RWPE1 (cell line): ENCODE results near the gene RTN4RL1.

Experiments used
- CTCF ChIA-PET: fragments of 350-600 bp; sonication (Branson Sonifier 250); formaldehyde crosslinking; extraction: SDS; loops from one replicate; lab custom pipeline; 2021; lab: Yijun Ruan, JAX
- POLR2A ChIA-PET: fragments of 400-600 bp; formaldehyde crosslinking; extraction: SDS; loops from one replicate; lab custom pipeline; 2020; ENCODE audit warnings: antibody characterized with exemption; ENCODE audit not compliant: low non-redundant PET; lab: Yijun Ruan, JAX
- DNase-seq: peaks from one replicate; pipeline ENCODE4 v3.0.0; 2012; ENCODE audit warnings: low spot score
- H3K27ac ChIP-seq: fragments of 450-650 bp; 2 replicates; pipeline ENCODE4 v1.5.1; 2017
- TF ChIP-seq, protein P1 (sequence below): fragments of 450-650 bp; conservative IDR thresholded peaks from 2 replicates; pipeline ENCODE4 v1.5.1; 2017; ENCODE audit warnings: low read depth, mild to moderate bottlenecking

Gene RTN4RL1

DNA sequence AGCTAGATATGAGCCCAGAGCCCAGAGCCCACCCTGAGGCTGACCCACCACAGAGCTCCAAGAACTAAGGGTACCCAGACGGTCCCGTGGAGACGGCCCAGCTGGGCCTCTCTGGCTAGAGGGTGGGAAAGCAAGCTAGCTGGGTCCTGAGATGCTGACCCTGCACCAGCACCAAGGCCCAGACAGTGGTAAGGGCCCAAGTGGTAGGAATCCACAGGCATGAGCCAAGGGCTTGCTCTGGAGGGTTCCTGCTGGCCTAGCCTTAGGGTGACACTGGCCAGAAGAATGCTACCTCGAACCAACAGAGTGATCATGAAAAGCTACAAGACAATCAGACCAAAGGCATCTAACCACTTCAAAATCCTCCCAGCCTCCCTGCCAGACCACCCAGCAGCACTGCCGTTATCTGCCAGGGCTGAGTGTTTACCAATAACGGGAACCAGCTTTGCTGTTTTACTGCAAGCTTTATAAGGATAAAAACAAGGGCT, 42.9 kb upstream of the RTN4RL1 start:
- ChIA-PET POLR2A (no interaction called here), CTCF (interaction anchor here (0.6 kb wide), 1 partner anchor 249 kb away, joined by 3 read pairs; no protein-coding TSS in a partner anchor)
- no peak for DNase-seq
- TF ChIP-seq, protein P1, sequence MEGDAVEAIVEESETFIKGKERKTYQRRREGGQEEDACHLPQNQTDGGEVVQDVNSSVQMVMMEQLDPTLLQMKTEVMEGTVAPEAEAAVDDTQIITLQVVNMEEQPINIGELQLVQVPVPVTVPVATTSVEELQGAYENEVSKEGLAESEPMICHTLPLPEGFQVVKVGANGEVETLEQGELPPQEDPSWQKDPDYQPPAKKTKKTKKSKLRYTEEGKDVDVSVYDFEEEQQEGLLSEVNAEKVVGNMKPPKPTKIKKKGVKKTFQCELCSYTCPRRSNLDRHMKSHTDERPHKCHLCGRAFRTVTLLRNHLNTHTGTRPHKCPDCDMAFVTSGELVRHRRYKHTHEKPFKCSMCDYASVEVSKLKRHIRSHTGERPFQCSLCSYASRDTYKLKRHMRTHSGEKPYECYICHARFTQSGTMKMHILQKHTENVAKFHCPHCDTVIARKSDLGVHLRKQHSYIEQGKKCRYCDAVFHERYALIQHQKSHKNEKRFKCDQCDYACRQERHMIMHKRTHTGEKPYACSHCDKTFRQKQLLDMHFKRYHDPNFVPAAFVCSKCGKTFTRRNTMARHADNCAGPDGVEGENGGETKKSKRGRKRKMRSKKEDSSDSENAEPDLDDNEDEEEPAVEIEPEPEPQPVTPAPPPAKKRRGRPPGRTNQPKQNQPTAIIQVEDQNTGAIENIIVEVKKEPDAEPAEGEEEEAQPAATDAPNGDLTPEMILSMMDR = no peak
- peak overlapping the region; percentile 51 for H3K27ac ChIP-seq

DNA sequence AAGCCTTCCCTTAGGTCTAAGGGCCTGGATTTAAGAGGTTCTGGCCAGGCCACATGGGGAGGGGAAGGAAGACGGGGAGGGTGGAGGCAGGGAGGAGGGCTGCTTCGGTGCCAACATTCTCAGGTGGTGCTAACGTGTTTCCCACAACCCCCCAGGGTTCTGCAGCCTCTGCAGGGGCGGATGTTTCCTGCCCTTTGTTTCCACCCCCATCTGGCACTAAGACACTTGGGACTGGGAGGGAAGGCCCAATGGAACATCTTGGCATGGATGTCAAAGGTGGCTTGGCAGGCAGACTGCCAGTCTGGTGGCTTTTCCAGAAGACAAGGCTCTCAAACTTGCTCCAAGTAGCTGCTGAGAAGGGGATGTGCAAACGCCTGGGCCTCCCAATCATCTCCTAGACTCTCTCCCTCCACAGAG, 42.5 kb upstream of the RTN4RL1 start:
- ChIA-PET POLR2A (no interaction called here), CTCF (interaction anchor here (0.6 kb wide), 1 partner anchor 250 kb away, joined by 3 read pairs; no protein-coding TSS in a partner anchor)
- TF ChIP-seq, protein P1 = no peak
- no peak for DNase-seq
- peak overlapping the region; percentile 51 for H3K27ac ChIP-seq

DNA sequence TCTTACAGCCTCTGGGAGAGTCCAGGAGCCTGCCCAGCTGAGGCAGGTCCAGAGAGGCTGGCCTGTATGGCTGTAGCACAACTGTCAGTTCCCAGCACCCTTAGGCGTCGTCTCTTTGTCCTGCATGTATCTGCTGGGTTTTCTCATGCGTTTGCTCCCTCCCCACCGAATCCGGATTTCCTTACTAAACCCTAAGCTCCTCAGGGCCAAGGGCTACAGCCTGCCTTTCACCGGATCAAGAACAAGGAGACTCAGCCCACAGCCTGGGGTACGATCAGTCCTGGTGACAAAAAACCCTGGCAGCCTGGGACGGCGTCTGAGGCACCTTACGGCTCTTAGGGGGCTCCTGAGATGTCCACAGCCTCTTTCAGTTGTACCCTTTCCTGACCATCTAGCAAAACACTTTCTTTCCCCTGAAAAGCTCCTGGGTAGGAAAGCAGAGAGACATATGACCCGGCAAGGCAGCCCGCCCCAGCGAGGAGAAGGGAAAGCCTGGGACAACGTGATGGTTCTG, 42.0 kb upstream of the RTN4RL1 start:
- ChIA-PET CTCF (interaction anchor here (0.7 kb wide), 1 partner anchor 13 kb away, joined by 3 read pairs; the partner anchor contains the start of gene HIC1), POLR2A (no interaction called here)
- TF ChIP-seq, protein P1 = no peak
- H3K27ac ChIP-seq = peak overlapping the region; percentile 51
- no peak for DNase-seq

DNA sequence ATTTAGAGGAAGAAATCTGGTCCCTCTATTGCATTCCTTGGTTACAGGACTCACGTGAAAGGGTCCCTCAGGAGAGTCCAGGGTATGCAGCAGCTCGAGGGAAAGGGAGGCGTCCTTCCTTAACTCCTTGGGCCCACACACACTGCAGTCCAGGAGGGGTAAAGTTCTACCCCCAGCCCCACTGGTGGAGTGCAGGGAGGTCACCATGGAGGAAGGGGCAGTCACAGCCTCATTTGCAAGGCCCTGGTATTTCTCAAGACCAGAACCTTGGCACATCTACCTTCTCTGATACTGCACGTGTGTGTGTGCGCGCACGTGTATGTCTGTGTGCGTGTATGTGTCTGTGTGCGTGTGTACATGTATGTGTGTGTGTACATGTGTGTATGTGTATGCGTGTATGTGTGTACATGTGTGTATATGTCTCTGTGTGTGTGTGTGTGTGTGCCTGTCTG, 40.8 kb upstream of the RTN4RL1 start:
- ChIA-PET CTCF (no interaction called here), POLR2A (no interaction called here)
- H3K27ac ChIP-seq = peak overlapping the region; percentile 51; the same call in 1 of the 2 replicates
- no peak for DNase-seq
- TF ChIP-seq, protein P1 = no peak

DNA sequence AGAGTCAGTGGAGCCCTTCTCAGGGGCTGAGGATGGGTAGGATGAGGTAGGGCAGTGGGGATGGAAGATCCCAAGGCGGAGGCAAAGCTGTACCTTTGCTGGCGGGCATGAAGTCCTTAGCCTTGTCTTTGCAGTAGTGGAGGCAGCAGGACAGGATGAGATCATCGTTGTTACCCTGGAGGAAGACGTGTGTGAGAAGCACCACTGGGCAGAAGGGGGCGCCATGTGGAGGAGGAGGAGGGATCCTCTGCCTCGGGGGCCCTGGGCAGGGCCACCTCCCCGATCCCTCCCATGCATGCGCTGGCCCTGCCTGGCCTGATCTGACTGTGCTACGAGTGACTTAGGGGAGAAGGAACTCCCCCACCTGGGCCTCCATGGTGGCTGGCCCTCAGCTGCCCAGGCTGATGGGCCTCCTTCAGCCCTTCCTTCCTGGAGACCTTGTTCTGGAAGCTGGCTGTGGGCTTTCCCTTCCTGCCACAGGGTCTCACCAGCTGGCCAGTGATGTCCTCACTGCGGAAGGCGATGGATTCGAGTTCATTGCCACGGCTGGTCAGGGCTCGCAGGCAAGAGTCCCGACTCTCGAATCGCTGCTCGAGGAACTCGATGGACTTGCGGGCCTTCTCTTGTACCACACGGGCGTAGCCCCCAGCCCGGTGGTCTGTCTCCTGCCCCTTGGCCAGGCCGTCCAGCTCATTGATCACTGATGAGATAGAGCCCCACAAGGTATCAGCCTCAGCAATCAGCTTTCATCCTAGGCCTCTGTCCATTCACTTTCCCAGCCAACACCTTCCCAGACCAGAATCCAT, 40.0 kb upstream of the RTN4RL1 start:
- TF ChIP-seq, protein P1 = no peak
- POLR2A ChIA-PET = no interaction called here
- CTCF ChIA-PET = interaction anchor here (0.6 kb wide), 1 partner anchor 102 kb away, joined by 3 read pairs; no protein-coding TSS in a partner anchor
- peak overlapping the region; percentile 51; the same call in 1 of the 2 replicates for H3K27ac ChIP-seq
- DNase-seq = no peak

DNA sequence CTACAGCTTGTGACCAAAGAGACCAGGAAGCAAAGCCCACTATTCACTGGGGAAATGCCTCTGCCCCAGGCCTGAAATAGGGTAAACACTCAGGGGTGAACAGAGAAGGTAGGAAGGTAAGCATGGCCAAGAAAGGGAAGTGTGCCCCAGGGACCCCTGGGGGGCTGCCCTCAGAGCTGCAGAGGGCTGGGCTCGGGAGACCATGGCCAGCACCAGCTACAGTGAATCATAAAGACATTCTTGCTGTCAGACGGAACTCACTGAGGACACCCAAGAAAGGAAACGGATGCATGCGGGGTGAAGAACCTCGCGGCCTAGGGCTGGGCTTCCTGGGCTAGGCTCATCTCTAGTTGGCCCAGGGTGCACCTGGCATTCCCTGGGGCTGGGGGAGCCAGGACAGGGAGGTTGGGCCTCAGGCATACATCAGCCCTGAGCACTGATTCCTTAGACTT, 39.4 kb upstream of the RTN4RL1 start:
- POLR2A ChIA-PET = no interaction called here

More for the DNA sequence above, 39.4 kb upstream of the RTN4RL1 start:
- DNase-seq = no peak
- CTCF ChIA-PET = no interaction called here
- H3K27ac ChIP-seq = peak overlapping the region; percentile 51; the same call in 1 of the 2 replicates
- TF ChIP-seq, protein P1 = no peak
